CD4-positive, CD25-positive, alpha-beta regulatory T cell (primary cell): ENCODE data around the gene PPOX. TPM values are rescaled to one million over a fixed set of nuclear protein-coding genes. Genes with fewer than 3 reads are reported as not detected.
A peak's percentile ranks its signal among the peaks of the same experiment; 100 is the strongest.

Experiments
- ATAC-seq, 2 donors: fragments of 150-1000 bp; cut with Tn5 transposase; one replicate each; pipeline ENCODE4 v1.10.0; 2021; ENCODE audit warnings: low read depth in 2 of 2, moderate number of reproducible peaks in 2 of 2, moderate library complexity in 1 of 2
- DNase-seq, 3 donors: peaks; one replicate each; pipeline versions ENCODE4 v3.0.0 to v3.0.0-alpha.2; 2012 to 2022; ENCODE audit warnings: mixed read lengths in 1 of 3
- H3K27ac ChIP-seq: one replicate; pipeline ENCODE4 v1.7.0; 2013; ENCODE audit warnings: mild to moderate bottlenecking, low read length; ENCODE audit not compliant: insufficient read depth, poor library complexity, severe bottlenecking
- H3K27me3 ChIP-seq: one replicate; pipeline ENCODE4 v1.7.0; 2013; ENCODE audit warnings: low read length; ENCODE audit not compliant: control insufficient read depth, insufficient read depth
- H3K36me3 ChIP-seq: one replicate; pipeline ENCODE4 v1.7.0; 2013; ENCODE audit warnings: mild to moderate bottlenecking, low read length, moderate library complexity; ENCODE audit not compliant: control insufficient read depth, insufficient read depth
- H3K4me1 ChIP-seq: 2 replicates; pipeline ENCODE4 v1.7.0; 2013; ENCODE audit warnings: mild to moderate bottlenecking, low read length; ENCODE audit not compliant: insufficient read depth, control insufficient read depth, poor library complexity, severe bottlenecking
- H3K4me3 ChIP-seq: one replicate; pipeline ENCODE4 v1.7.0; 2013; ENCODE audit warnings: low read depth, mild to moderate bottlenecking, low read length, moderate library complexity
- H3K9me3 ChIP-seq, 2 experiments: 1 replicate in 1 of 2; 2 replicates in 1 of 2; pipeline ENCODE4 v1.7.0; 2013; ENCODE audit warnings: low read length in 2 of 2, mild to moderate bottlenecking in 1 of 2, moderate library complexity in 1 of 2; ENCODE audit not compliant: control insufficient read depth in 2 of 2
- H3K27ac Mint-ChIP-seq, 3 donors: one replicate each; pipeline ENCODE4 v1.8.0; 2020 to 2022; ENCODE audit warnings: mild to moderate bottlenecking in 3 of 3, mixed read lengths in 3 of 3, moderate library complexity in 2 of 3
- H3K27me3 Mint-ChIP-seq: one replicate; pipeline ENCODE4 v1.8.0; 2022; ENCODE audit warnings: mild to moderate bottlenecking, mixed read lengths
- H3K36me3 Mint-ChIP-seq: one replicate; pipeline ENCODE4 v1.8.0; 2020; ENCODE audit warnings: mixed read lengths
- H3K4me1 Mint-ChIP-seq, 4 donors: one replicate each; pipeline ENCODE4 v1.8.0; 2020 to 2022; ENCODE audit warnings: mixed read lengths in 4 of 4, mild to moderate bottlenecking in 1 of 4
- H3K4me3 Mint-ChIP-seq, 4 donors: one replicate each; pipeline ENCODE4 v1.8.0; 2020 to 2022; ENCODE audit warnings: mild to moderate bottlenecking in 4 of 4, mixed read lengths in 4 of 4, moderate library complexity in 3 of 4
- H3K9me3 Mint-ChIP-seq, 7 donors: one replicate each; pipeline ENCODE4 v1.8.0; 2020 to 2022; ENCODE audit warnings: mixed read lengths in 7 of 7, mild to moderate bottlenecking in 3 of 7, moderate library complexity in 2 of 7
- polyA plus RNA-seq, 4 donors: library from polyadenylated mRNA; unstranded; fragments of 300-500 nt; fragmentation: Illumina TruSeq; gene quantifications; one replicate each; pipeline ENCODE4 v1.2.3, GENCODE V29; 2021
- total RNA-seq: library from RNA; stranded (reverse); gene quantifications from one replicate; pipeline ENCODE4 v1.2.3, GENCODE V29; 2022

PPOX gene
- total and polyA plus RNA-seq, 5 donors from 2014 or later: 18.0 to 45.3 (median 24.4) TPM

DNA sequence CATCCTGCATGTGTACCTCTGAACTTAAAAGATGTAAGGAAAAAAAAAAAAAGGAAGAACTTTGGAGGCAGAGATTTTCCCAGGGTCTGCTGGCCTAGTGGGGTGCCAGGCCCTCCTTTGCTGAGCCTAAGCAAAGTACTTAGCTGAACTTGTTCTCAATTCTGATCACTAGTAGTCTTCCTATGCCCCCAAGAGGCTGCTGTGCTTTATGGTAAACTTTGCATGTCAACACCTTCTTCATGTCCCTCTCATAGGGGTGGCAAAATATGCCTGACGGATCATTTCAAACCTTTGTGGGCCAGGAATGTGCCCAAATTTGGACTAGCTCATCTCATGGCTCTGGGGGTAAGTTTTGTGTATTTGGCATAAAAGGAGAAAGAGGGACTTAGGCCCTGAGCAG lies 8.4 kb upstream of the PPOX start:
- DNase-seq (no peak), ATAC-seq (no peak)
- Histone ChIP-seq H3K4me3 (no peak overlapping the region), H3K27ac (no peak overlapping the region), H3K4me1 (peaks cover 41% of the 10 kb centered on the region), H3K27me3 (no peaks in the 10 kb centered on the region), H3K36me3 (peaks cover 27% of the 10 kb centered on the region), H3K9me3 (no peaks in the 10 kb centered on the region)
- peaks cover 27% of the 10 kb centered on the region for H3K36me3 Mint-ChIP-seq
- no peaks in the 10 kb centered on the region for H3K9me3 Mint-ChIP-seq
- peaks cover 38 to 74% (median 50%) of the 10 kb centered on the region in 4 donors for H3K4me1 Mint-ChIP-seq
- peak overlapping the region; percentile 49 to 96 (median 92) for H3K27ac Mint-ChIP-seq
- peak overlapping the region; percentile 91 to 97 (median 95) for H3K4me3 Mint-ChIP-seq
- H3K27me3 Mint-ChIP-seq: no peaks in the 10 kb centered on the region

DNA sequence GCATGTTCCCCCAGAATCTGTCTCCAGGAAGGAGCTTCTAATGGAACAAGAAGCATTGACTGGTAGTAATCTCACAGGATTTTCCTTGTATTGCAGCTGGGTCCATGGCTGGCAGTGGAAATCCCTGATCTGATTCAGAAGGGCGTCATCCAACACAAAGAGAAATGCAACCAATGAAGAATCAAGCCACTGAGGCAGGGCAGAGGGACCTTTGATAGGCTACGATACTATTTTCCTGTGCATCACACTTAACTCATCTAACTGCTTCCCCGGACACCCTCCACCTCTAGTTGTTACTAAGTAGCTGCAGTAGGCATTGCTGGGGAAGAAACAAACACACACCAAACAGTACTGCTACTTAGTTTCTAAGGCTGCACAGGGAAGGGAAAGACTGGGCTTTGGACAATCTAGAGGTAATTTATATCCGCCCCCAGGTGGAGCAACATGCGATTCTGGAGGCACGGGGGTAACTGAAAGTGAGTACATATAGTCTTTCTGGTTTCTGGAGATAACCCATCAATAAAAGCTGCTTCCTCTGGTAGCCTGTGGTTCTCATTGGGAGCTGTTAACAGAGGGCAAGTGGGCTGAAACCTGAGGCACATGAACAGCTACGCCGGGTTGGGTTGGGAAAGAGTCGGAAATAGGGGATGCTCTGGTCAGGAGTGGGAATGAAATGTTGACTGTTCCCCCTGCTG lies 7.8 kb upstream of the PPOX start:
- H3K27me3 ChIP-seq: no peaks in the 10 kb centered on the region
- peaks cover 41% of the 10 kb centered on the region for H3K4me1 ChIP-seq
- H3K9me3 Mint-ChIP-seq: no peaks in the 10 kb centered on the region
- H3K36me3 ChIP-seq: peaks cover 32% of the 10 kb centered on the region
- DNase-seq (no peak), ATAC-seq (no peak)
- H3K27me3 Mint-ChIP-seq: no peaks in the 10 kb centered on the region
- peaks cover 32% of the 10 kb centered on the region for H3K36me3 Mint-ChIP-seq
- peak overlapping the region; percentile 91 to 97 (median 95) for H3K4me3 Mint-ChIP-seq
- no peaks in the 10 kb centered on the region for H3K9me3 ChIP-seq
- H3K27ac Mint-ChIP-seq: peak overlapping the region; percentile 92 to 97 (median 96)
- H3K4me1 Mint-ChIP-seq: peaks cover 37 to 75% (median 56%) of the 10 kb centered on the region in 4 donors
- H3K4me3 ChIP-seq: peak overlapping the region; percentile 81
- H3K27ac ChIP-seq: peak overlapping the region; percentile 83

DNA sequence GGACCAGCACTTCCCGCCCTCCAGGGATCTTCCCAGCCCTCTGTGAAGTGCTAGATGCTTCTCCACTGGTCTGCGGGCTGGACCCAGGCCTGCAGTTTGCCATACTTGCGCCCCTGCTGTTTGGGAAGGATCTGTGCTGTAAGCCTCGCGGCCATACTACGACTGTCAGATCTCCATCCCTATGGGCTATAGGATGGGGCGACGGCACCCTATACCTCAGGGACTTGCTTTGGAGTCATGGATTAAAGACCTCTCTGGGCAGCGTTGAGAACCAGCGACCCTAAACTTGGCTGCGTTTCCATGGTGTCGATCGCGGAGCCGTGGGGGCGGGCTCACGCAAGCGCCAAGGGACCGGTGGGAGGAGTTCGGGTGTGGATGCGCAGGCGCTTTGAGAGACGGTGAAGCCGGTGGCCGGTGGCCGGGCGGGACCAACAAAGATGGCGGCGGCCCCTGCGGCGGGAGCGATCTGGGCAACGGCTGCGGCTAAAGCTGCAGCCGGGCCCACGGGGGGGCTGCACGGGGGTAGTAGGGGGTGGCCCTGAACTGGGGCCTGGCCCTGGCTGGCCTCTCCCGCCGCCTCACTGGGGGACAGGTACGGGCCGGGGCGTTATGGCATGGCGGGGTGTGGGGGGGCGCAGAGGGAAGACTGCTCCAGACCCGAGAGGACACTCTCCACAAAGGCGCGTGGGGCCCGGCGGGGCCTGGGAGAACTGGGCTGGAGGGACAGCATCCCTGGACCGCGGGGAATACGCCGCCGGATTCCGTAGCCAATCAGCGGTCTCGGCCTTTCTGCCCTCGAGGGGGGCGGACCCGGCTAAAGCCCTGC lies 6.9 kb upstream of the PPOX start, which contains the start of gene USP21:
Gene USP21 (plus strand): TSS at position 414 of the 826 bp plus-strand sequence. CDS start 1,141 bp downstream, outside the sequence.
- peak within 1 kb of the TSS; percentile 83 for H3K27ac ChIP-seq
- Mint-ChIP-seq H3K27ac (peak within 1 kb of the TSS; percentile 92 to 97 (median 96)), H3K4me3 (peak within 1 kb of the TSS; percentile 91 to 97 (median 95)), H3K4me1 (peaks cover 31 to 74% (median 52%) of the 10 kb centered on the region in 4 donors), H3K36me3 (peaks cover 39% of the 10 kb centered on the region), H3K9me3 (no peaks in the 10 kb centered on the region), H3K27me3 (no peaks in the 10 kb centered on the region)
- ATAC-seq (peak; percentile 89 to 91), DNase-seq (peak; percentile 89 to 93 (median 91))
- H3K27me3 ChIP-seq: no peaks in the 10 kb centered on the region
- H3K36me3 ChIP-seq: peaks cover 33% of the 10 kb centered on the region
- H3K4me3 ChIP-seq: peak within 1 kb of the TSS; percentile 94
- no peaks in the 10 kb centered on the region for H3K9me3 ChIP-seq
- H3K4me1 ChIP-seq: peaks cover 40% of the 10 kb centered on the region

DNA sequence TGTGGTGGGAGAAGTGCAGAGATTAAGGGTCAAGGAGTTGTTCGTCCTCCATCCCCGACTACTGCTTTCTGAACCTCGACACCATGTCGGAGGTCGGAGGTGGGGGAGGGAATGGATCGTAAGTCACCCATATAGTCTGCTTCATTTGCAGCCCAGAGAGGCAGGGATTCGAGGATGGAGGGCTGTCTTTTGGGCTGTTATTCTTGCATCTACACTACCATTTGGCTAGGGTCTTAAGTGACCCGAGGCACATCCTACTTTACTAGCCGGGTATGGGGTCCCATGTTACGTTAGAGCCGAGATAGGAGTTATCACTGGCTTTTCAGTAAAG lies 6.3 kb upstream of the PPOX start:
- H3K9me3 ChIP-seq: no peaks in the 10 kb centered on the region
- DNase-seq (peak in 1 of 3 donors; percentile 29), ATAC-seq (no peak)
- H3K27me3 Mint-ChIP-seq: no peaks in the 10 kb centered on the region
- peak overlapping the region; percentile 94 for H3K4me3 ChIP-seq
- H3K36me3 Mint-ChIP-seq: peaks cover 43% of the 10 kb centered on the region
- H3K4me3 Mint-ChIP-seq: peak overlapping the region; percentile 91 to 97 (median 95)
- peak overlapping the region; percentile 83 for H3K27ac ChIP-seq
- H3K4me1 Mint-ChIP-seq: peaks cover 29 to 74% (median 51%) of the 10 kb centered on the region in 4 donors
- no peaks in the 10 kb centered on the region for H3K9me3 Mint-ChIP-seq
- H3K4me1 ChIP-seq: peaks cover 35% of the 10 kb centered on the region
- H3K36me3 ChIP-seq: peaks cover 35% of the 10 kb centered on the region
- H3K27me3 ChIP-seq: no peaks in the 10 kb centered on the region
- peak overlapping the region; percentile 26 to 92 (median 83) for H3K27ac Mint-ChIP-seq

DNA sequence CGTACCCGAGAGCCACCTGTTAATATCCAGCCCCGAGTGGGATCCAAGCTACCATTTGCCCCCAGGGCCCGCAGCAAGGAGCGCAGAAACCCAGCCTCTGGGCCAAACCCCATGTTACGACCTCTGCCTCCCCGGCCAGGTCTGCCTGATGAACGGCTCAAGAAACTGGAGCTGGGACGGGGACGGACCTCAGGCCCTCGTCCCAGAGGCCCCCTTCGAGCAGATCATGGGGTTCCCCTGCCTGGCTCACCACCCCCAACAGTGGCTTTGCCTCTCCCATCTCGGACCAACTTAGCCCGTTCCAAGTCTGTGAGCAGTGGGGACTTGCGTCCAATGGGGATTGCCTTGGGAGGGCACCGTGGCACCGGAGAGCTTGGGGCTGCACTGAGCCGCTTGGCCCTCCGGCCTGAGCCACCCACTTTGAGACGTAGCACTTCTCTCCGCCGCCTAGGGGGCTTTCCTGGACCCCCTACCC lies 5.5 kb upstream of the PPOX start:
- Histone ChIP-seq H3K27me3 (no peaks in the 10 kb centered on the region), H3K27ac (no peak overlapping the region), H3K9me3 (no peaks in the 10 kb centered on the region), H3K36me3 (peaks cover 35% of the 10 kb centered on the region), H3K4me1 (peaks cover 37% of the 10 kb centered on the region), H3K4me3 (no peak overlapping the region)
- Mint-ChIP-seq H3K27me3 (no peaks in the 10 kb centered on the region), H3K27ac (no peak overlapping the region), H3K36me3 (peaks cover 47% of the 10 kb centered on the region), H3K4me1 (peaks cover 21 to 73% (median 48%) of the 10 kb centered on the region in 4 donors), H3K4me3 (peak overlapping the region; percentile 91 to 97 (median 95)), H3K9me3 (no peaks in the 10 kb centered on the region)
- ATAC-seq (no peak), DNase-seq (no peak)

DNA sequence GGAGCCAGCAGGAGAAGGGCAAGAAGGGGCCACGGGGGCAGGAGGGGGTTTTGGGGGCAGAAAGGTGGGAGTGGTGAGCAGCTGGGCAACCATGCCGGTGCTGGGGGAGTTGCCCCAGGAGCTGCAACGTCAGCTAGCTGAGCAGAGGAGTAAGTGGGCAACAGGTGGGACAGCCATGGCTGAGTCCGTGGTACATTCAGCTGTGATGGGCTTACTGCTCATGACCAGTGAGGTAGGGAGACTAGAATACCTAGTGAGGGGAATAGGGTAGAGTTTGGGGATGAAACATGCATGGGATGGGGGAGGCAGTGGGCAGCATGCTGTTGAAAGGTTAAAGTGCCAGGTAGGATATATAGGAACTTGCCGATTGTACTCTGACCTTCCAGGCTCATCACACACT lies 4.6 kb upstream of the PPOX start:
- Histone ChIP-seq H3K4me1 (peaks cover 45% of the 10 kb centered on the region), H3K9me3 (no peaks in the 10 kb centered on the region), H3K27ac (no peak overlapping the region), H3K4me3 (no peak overlapping the region), H3K27me3 (no peaks in the 10 kb centered on the region), H3K36me3 (peaks cover 35% of the 10 kb centered on the region)
- peak overlapping the region in 1 of 3 donors; percentile 46 for H3K27ac Mint-ChIP-seq
- DNase-seq (no peak), ATAC-seq (no peak)
- peaks cover 25 to 78% (median 50%) of the 10 kb centered on the region in 4 donors for H3K4me1 Mint-ChIP-seq
- peaks cover 47% of the 10 kb centered on the region for H3K36me3 Mint-ChIP-seq
- no peaks in the 10 kb centered on the region for H3K27me3 Mint-ChIP-seq
- H3K4me3 Mint-ChIP-seq: peak overlapping the region; percentile 38 to 96 (median 65)
- no peaks in the 10 kb centered on the region for H3K9me3 Mint-ChIP-seq

DNA sequence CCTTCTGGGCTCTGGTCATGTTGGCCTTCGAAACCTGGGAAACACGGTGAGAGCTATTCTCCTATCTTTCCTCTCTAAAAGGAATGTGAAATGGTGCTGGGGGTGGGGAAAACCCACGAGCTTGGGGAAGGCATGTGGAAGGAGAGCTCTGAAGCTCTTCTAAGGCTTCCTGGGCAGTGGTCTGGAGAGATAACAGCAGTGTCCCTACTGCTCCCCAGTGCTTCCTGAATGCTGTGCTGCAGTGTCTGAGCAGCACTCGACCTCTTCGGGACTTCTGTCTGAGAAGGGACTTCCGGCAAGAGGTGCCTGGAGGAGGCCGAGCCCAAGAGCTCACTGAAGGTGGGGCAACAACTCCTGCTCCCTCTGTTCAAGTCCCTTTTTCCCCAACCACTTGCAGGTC lies 4.2 kb upstream of the PPOX start:
- Mint-ChIP-seq H3K27me3 (no peaks in the 10 kb centered on the region), H3K36me3 (peaks cover 44% of the 10 kb centered on the region), H3K4me1 (peaks cover 22 to 81% (median 50%) of the 10 kb centered on the region in 4 donors), H3K27ac (peak overlapping the region in 1 of 3 donors; percentile 46), H3K9me3 (no peaks in the 10 kb centered on the region), H3K4me3 (peak overlapping the region in 3 of 4 donors; percentile 38 to 91 (median 39))
- Histone ChIP-seq H3K4me1 (peaks cover 49% of the 10 kb centered on the region), H3K36me3 (peaks cover 32% of the 10 kb centered on the region), H3K27me3 (no peaks in the 10 kb centered on the region), H3K27ac (no peak overlapping the region), H3K4me3 (no peak overlapping the region), H3K9me3 (no peaks in the 10 kb centered on the region)
- ATAC-seq (no peak), DNase-seq (no peak)
